ENCODE measurements around the gene UTRN.

- TF ChIP-seq FOXP2 (optimal IDR thresholded peaks at IDR 0.05; ENCODE audit: control extremely low read depth, extremely low read length, insufficient read depth) (no peak), EZH2 (IDR thresholded peaks at IDR 0.05) (no peak)
Observed at GRCh38 chr6:144248003-144248402, 37.1 kb upstream of the UTRN start.
